PFSK-1 (cell line): ENCODE results near the gene AKAP1.

ENCODE experiments used
- POLR2AphosphoS5 ChIP-seq: IDR thresholded peaks from 2 replicates; pipeline ENCODE4 v1.6.1; 2012; ENCODE audit warnings: low read depth, mild to moderate bottlenecking, control low read depth, low read length, moderate library complexity
- SIN3A ChIP-seq: IDR thresholded peaks from 2 replicates; pipeline ENCODE4 v1.6.1; 2012; ENCODE audit warnings: mild to moderate bottlenecking, low read length, moderate library complexity, borderline replicate concordance; ENCODE audit not compliant: insufficient read depth
- TAF1 ChIP-seq: IDR thresholded peaks from 2 replicates; pipeline ENCODE4 v1.6.1; 2012; ENCODE audit warnings: low read length, control low read depth, borderline replicate concordance; ENCODE audit not compliant: insufficient read depth
- TF ChIP-seq, protein P1 (sequence below), 2 experiments: IDR thresholded peaks; 2 replicates each; pipeline versions ENCODE4 v1.6.1 to v1.8.0; 2011 to 2012; ENCODE audit warnings: low read depth in 2 of 2, low read length in 2 of 2, control low read depth in 1 of 2, inconsistent platforms in 1 of 2, mild to moderate bottlenecking in 1 of 2, moderate library complexity in 1 of 2; ENCODE audit not compliant: insufficient read depth in 1 of 2

DNA sequence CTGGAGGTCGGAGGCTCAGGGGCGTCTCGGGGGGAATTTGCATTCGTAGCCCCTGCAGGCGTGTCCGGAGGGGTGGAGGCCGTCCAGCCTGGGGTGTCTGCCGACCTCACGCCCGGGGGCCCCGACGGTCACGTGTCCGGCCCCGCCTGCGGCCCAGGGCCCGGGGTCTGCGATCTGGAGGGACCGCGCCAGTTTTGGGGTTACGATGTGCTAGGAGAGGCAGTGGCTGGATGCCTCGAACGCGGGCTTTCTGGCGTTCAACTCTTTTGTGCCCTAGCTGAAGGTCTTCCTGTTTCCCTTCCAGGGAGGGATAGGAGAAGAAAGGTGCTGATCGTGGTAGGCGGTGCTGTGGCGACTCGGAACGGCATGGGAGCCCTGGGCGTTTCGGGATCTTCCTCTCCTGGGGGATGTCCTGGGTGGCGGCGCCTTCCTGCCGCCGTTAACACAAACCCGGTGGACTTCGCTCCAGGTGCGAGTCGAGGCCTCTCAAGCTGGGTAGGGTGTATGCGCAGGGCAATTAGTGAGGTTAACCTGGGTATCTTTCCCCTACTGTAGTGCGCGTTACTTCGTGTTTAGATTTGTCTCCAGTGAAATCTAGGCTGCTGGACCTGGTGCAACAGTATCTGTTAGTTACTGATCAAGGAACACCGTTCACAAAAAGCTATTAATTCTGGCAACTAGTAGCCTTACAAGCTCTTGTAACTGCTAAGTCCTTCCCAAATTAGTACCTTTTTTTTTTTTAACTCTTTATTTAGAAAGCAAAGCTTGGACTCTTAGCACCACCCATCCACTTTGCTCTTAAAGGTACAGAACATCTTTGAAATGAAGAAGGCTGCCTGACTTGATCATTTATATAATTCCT, 1.3 kb downstream of the AKAP1 start:
- TF ChIP-seq TAF1 (0 out of 2 replicates have a peak, but pooled peaks have one; percentile 23), POLR2AphosphoS5 (no peak), SIN3A (no peak)
- TF ChIP-seq, protein P1, sequence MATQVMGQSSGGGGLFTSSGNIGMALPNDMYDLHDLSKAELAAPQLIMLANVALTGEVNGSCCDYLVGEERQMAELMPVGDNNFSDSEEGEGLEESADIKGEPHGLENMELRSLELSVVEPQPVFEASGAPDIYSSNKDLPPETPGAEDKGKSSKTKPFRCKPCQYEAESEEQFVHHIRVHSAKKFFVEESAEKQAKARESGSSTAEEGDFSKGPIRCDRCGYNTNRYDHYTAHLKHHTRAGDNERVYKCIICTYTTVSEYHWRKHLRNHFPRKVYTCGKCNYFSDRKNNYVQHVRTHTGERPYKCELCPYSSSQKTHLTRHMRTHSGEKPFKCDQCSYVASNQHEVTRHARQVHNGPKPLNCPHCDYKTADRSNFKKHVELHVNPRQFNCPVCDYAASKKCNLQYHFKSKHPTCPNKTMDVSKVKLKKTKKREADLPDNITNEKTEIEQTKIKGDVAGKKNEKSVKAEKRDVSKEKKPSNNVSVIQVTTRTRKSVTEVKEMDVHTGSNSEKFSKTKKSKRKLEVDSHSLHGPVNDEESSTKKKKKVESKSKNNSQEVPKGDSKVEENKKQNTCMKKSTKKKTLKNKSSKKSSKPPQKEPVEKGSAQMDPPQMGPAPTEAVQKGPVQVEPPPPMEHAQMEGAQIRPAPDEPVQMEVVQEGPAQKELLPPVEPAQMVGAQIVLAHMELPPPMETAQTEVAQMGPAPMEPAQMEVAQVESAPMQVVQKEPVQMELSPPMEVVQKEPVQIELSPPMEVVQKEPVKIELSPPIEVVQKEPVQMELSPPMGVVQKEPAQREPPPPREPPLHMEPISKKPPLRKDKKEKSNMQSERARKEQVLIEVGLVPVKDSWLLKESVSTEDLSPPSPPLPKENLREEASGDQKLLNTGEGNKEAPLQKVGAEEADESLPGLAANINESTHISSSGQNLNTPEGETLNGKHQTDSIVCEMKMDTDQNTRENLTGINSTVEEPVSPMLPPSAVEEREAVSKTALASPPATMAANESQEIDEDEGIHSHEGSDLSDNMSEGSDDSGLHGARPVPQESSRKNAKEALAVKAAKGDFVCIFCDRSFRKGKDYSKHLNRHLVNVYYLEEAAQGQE (IDR thresholded peaks at IDR 0.05; ENCODE audit: insufficient read depth in 1 of 2, low read depth in 2 of 2, low read length in 2 of 2): no peak
